ENCODE measurements around the gene KANSL2.

GRCh38 chr12:48695859-48696258 lies 13.8 kb upstream of the KANSL2 start:
- TF ChIP-seq, protein P1, sequence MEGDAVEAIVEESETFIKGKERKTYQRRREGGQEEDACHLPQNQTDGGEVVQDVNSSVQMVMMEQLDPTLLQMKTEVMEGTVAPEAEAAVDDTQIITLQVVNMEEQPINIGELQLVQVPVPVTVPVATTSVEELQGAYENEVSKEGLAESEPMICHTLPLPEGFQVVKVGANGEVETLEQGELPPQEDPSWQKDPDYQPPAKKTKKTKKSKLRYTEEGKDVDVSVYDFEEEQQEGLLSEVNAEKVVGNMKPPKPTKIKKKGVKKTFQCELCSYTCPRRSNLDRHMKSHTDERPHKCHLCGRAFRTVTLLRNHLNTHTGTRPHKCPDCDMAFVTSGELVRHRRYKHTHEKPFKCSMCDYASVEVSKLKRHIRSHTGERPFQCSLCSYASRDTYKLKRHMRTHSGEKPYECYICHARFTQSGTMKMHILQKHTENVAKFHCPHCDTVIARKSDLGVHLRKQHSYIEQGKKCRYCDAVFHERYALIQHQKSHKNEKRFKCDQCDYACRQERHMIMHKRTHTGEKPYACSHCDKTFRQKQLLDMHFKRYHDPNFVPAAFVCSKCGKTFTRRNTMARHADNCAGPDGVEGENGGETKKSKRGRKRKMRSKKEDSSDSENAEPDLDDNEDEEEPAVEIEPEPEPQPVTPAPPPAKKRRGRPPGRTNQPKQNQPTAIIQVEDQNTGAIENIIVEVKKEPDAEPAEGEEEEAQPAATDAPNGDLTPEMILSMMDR (IDR thresholded peaks at IDR 0.05) = no peak
- TF ChIP-seq EZH2 (IDR thresholded peaks at IDR 0.05; ENCODE audit: borderline replicate concordance, insufficient read depth, low read depth, low read length, poor library complexity, severe bottlenecking) = no peak
